HCT116 (cell line): ENCODE data around the gene MBD6. TPM values are rescaled to one million over a fixed set of nuclear protein-coding genes. Genes with fewer than 3 reads are reported as not detected.

ENCODE experiments used
- ATAC-seq: fragments of 200-7000 bp; cut with Tn5 transposase; 2 replicates; pipeline ENCODE4 v1.9.1; 2020; ENCODE audit warnings: mild to moderate bottlenecking, moderate library complexity
- BruUV-seq: library from RNA; stranded (reverse); fragments of 400-500 nt; replicated peaks from 2 replicates; lab custom pipeline; 2021; lab: Mats Ljungman, UMichigan
- CTCF ChIA-PET: fragments of 300-600 bp; sonication (Branson Sonifier 250); formaldehyde crosslinking; loops from one replicate; lab custom pipeline; 2021; ENCODE audit warnings: antibody characterized with exemption; lab: Charles Lee
- POLR2A ChIA-PET: fragments of 300-600, 350-600 bp; sonication (Branson Sonifier 250); formaldehyde crosslinking; loops from one replicate; lab custom pipeline; 2021; ENCODE audit warnings: antibody characterized with exemption; lab: Charles Lee
- RAD21 ChIA-PET, 2 experiments: fragments of 300-600 bp; sonication (Branson Sonifier 250); formaldehyde crosslinking; loops; one replicate each; lab custom pipeline; 2023; ENCODE audit warnings: low total read pairs in 2 of 2; ENCODE audit not compliant: uncharacterized antibody in 2 of 2, unreplicated experiment in 2 of 2, low non-redundant PET in 1 of 2; lab: Charles Lee
- DNase-seq: peaks from one replicate; pipeline ENCODE4 v3.0.0-alpha.2; 2010; ENCODE audit warnings: low read depth, low spot score
- H2AFZ ChIP-seq: fragments of 200-600 bp; shearing (Covaris generic), sonication (generic); 2 replicates; pipeline ENCODE4 v1.6.1; 2017; ENCODE audit warnings: low read depth, mixed run types, mixed read lengths, antibody characterized with exemption, low read length; ENCODE audit not compliant: poor library complexity, severe bottlenecking
- H3K27ac ChIP-seq: 2 replicates; pipeline ENCODE4 v1.5.1; 2012; ENCODE audit warnings: low read depth, low read length
- H3K27me3 ChIP-seq: fragments of 200-600 bp; sonication (generic); 2 replicates; pipeline ENCODE4 v1.6.1; 2016; ENCODE audit warnings: mixed run types, low read length, mixed read lengths; ENCODE audit not compliant: insufficient read depth
- H3K36me3 ChIP-seq, 2 experiments: fragments of 200-500 bp in 1 of 2; fragments of 200-600 bp in 1 of 2; sonication (Bioruptor generic) in 1 of 2; sonication (generic) in 1 of 2; 2 replicates each; pipeline versions ENCODE4 v1.5.1 to v1.6.1; 2014 to 2016; ENCODE audit warnings: low read length in 2 of 2, inconsistent platforms in 1 of 2, mixed read lengths in 1 of 2, mixed run types in 1 of 2; ENCODE audit not compliant: insufficient read depth in 2 of 2, control insufficient read depth in 1 of 2
- H3K4me1 ChIP-seq, 2 experiments: fragments of 200-600 bp in 1 of 2; sonication (generic) in 1 of 2; 2 replicates each; pipeline versions ENCODE4 v1.5.1 to v1.6.1; 2012 to 2017; ENCODE audit warnings: low read length in 2 of 2, inconsistent platforms in 1 of 2, mild to moderate bottlenecking in 1 of 2, mixed read lengths in 1 of 2, mixed run types in 1 of 2, moderate library complexity in 1 of 2; ENCODE audit not compliant: insufficient read depth in 2 of 2, control insufficient read depth in 1 of 2
- H3K4me2 ChIP-seq: fragments of 200-600 bp; sonication (generic); 2 replicates; pipeline ENCODE4 v1.6.1; 2017; ENCODE audit warnings: mixed run types, low read length, mixed read lengths
- H3K4me3 ChIP-seq, 2 experiments: fragments of 200-600 bp in 1 of 2; sonication (generic) in 1 of 2; replicated peaks in 1 of 2; 2 replicates each; pipeline ENCODE4 v1.5.1; 2011 to 2016; ENCODE audit warnings: low read length in 2 of 2, control low read depth in 1 of 2, low read depth in 1 of 2, mild to moderate bottlenecking in 1 of 2, mixed read lengths in 1 of 2, mixed run types in 1 of 2
- H3K79me2 ChIP-seq: fragments of 200-600 bp; sonication (generic); 2 replicates; pipeline ENCODE4 v1.6.1; 2017; ENCODE audit warnings: mild to moderate bottlenecking, mixed run types, low read length, moderate library complexity, mixed read lengths; ENCODE audit not compliant: insufficient read depth
- H3K9ac ChIP-seq: fragments of 200-600 bp; sonication (generic); 2 replicates; pipeline ENCODE4 v1.6.1; 2016; ENCODE audit warnings: low read length, mixed read lengths
- H3K9me2 ChIP-seq: fragments of 200-600 bp; sonication (generic), shearing (Covaris generic); 2 replicates; pipeline ENCODE4 v1.6.1; 2017; ENCODE audit warnings: mixed run types, mild to moderate bottlenecking, moderate library complexity; ENCODE audit not compliant: insufficient read depth
- H3K9me3 ChIP-seq, 2 experiments: fragments of 200-500 bp in 1 of 2; fragments of 200-600 bp in 1 of 2; sonication (Bioruptor generic) in 1 of 2; sonication (generic) in 1 of 2; 2 replicates each; pipeline ENCODE4 v1.6.1; 2014 to 2017; ENCODE audit warnings: low read length in 2 of 2, mixed read lengths in 2 of 2, inconsistent platforms in 1 of 2, low read depth in 1 of 2, mild to moderate bottlenecking in 1 of 2, mixed run types in 1 of 2, moderate library complexity in 1 of 2; ENCODE audit not compliant: control insufficient read depth in 1 of 2, insufficient read depth in 1 of 2
- H4K20me1 ChIP-seq: fragments of 200-600 bp; sonication (generic), shearing (Covaris generic); 2 replicates; pipeline ENCODE4 v1.6.1; 2017; ENCODE audit warnings: mixed run types, mild to moderate bottlenecking, moderate library complexity; ENCODE audit not compliant: insufficient read depth
- ELF1 ChIP-seq: IDR thresholded peaks from 2 replicates; pipeline ENCODE4 v1.6.1; 2012; ENCODE audit warnings: low read depth, borderline replicate concordance
- EZH2phosphoT487 ChIP-seq: fragments of 200-600 bp; IDR thresholded peaks from 2 replicates; pipeline ENCODE4 v1.6.1; 2018; ENCODE audit warnings: antibody characterized with exemption, borderline replicate concordance
- JUND ChIP-seq: IDR thresholded peaks from 2 replicates; pipeline ENCODE4 v1.6.1; 2012
- ZFX ChIP-seq: fragments of 450-650 bp; IDR thresholded peaks from 2 replicates; pipeline ENCODE4 v1.6.1; 2017
- ZNF274 ChIP-seq: fragments of 200-500 bp; sonication (Bioruptor generic); IDR thresholded peaks from 2 replicates; pipeline ENCODE4 v1.6.1; 2014; ENCODE audit warnings: mild to moderate bottlenecking, low read depth, low read length, inconsistent platforms
- intact Hi-C: fragments of 100-400 bp; cut with micrococcal nuclease; formaldehyde crosslinking; loops from 2 replicates; pipeline ENCODE4 v1.10.0; 2022
- total RNA-seq: library from RNA; stranded (reverse); gene quantifications from one replicate; pipeline ENCODE4 v1.2.1, GENCODE V29; 2021; ENCODE audit not compliant: unreplicated experiment
- TF ChIP-seq, protein P1 (sequence below), 3 experiments: fragments of 200-600 bp in 1 of 3; sonication (generic) in 1 of 3; IDR thresholded peaks in 2 of 3; conservative IDR thresholded peaks in 1 of 3; 2 replicates each; pipeline ENCODE4 v1.5.1; 2012 to 2017; ENCODE audit warnings: low read depth in 2 of 3, low read length in 2 of 3, antibody characterized with exemption in 1 of 3, borderline replicate concordance in 1 of 3, control low read depth in 1 of 3, mild to moderate bottlenecking in 1 of 3, mixed read lengths in 1 of 3, mixed run types in 1 of 3, moderate library complexity in 1 of 3; ENCODE audit not compliant: insufficient read depth in 1 of 3

The MBD6 gene
- total RNA-seq, 1 experiment from 2014 or later, result 70.1 TPM

DNA sequence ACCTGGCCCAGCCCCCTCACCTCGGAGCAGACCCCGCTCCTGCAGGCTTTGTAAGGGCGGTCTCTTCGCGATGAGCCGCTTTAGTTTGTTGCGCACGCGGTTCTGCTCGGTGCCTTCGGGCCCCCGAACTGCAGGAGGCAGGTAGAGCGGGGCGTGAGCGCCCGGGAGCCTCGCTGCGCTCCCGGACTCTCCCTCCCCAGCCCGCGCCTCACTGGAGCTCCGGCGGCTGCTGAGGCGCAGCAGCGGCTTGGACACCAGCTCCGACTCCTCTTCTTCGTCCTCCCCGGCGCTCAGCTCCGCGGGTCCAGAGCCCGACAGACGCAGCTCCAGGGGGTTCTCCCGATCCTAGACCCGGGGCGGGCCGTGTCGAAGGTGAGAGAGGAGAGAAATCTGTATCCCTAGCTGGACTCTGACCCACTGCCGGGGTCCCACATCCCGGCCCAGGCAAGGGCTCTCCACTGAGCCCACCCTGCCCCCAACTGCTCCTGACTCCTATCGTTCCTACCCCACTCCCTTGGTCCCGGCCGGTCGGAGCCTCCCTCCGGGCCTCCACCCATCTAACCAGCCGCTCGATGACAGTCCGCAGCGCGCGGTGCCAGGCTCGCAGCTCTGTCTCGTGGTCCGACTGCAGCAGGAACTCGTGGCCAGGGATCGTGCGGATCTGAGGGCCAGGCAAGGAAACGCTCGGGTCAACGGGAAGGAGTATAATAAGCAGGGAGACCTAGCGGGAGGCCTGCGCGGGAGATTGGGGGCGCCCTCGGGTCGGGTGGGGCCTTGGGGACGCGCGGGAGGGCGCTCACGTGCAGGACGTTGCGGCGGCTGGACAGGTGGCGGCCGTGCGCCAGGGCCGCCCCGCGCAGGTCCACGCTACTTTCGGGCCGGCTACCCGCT lies 47.1 kb upstream of the MBD6 start:
- TF ChIP-seq ZFX, result no peak
- TF ChIP-seq ELF1, result no peak
- no peak for TF ChIP-seq ZNF274
- no peak for TF ChIP-seq JUND
- BruUV-seq, result no TSS peak
- no peak overlapping the region for H3K27ac ChIP-seq

DNA sequence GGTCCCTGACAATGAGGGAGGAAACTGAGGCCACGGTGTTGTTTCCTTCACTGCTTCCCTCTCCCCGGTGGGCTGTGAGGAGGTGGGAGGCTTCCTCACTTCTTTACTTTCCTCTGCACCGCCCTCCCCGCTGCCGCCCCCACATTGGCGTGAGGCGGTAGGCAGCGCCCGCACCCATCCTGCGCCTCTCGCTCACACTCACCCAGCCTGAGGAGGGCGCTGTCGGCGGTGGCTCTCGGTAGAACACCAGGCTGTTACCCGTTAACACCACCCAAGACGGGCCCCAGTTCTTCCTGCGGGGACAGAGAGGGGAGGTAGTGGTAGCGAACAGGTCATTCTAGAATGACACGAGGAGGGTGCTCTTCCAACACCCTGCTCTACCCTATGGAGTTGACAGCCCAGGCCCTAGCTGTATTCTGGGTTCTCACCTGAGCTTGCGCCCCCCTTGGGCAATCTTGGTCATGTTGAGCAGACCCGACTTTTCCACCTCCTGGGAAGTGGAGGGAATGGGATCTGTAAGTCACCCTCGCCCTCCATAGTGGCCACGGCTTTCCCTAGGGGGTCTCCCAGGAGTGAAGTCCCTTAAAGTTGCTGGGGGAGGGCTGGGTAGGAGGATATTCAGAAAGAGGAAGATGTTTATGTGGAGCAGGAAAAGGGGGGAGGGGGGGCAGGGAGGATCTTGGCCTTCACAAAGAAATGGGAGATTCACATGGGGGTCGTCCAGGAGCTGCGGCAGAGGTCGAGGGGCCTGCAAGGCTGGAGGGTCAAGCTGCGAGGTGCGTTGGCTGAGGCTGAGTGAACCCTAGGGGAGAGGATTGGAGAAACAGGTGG lies 46.2 kb upstream of the MBD6 start:
- ATAC-seq, result no peak
- H3K27ac ChIP-seq, result no peak overlapping the region
- H3K9me3 ChIP-seq, result no peaks in the 10 kb centered on the region
- TF ChIP-seq, protein P1, sequence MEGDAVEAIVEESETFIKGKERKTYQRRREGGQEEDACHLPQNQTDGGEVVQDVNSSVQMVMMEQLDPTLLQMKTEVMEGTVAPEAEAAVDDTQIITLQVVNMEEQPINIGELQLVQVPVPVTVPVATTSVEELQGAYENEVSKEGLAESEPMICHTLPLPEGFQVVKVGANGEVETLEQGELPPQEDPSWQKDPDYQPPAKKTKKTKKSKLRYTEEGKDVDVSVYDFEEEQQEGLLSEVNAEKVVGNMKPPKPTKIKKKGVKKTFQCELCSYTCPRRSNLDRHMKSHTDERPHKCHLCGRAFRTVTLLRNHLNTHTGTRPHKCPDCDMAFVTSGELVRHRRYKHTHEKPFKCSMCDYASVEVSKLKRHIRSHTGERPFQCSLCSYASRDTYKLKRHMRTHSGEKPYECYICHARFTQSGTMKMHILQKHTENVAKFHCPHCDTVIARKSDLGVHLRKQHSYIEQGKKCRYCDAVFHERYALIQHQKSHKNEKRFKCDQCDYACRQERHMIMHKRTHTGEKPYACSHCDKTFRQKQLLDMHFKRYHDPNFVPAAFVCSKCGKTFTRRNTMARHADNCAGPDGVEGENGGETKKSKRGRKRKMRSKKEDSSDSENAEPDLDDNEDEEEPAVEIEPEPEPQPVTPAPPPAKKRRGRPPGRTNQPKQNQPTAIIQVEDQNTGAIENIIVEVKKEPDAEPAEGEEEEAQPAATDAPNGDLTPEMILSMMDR (IDR thresholded peaks at IDR 0.05 in 2 of 3, conservative IDR thresholded peaks at IDR 0.05 in 1 of 3; ENCODE audit: borderline replicate concordance in 1 of 3, insufficient read depth in 1 of 3, low read depth in 2 of 3, low read length in 2 of 3), result peak in 2 of 3 experiments; percentile 4 to 31; a peak in 2 of 6 replicates
- no peak for TF ChIP-seq EZH2phosphoT487
- peaks cover 24% of the 10 kb centered on the region for H3K27me3 ChIP-seq
- no peaks in the 10 kb centered on the region for H3K9me2 ChIP-seq
- H2AFZ ChIP-seq, result no peak overlapping the region
- peaks cover 0 to 16% of the 10 kb centered on the region in 2 experiments; a peak in 2 of 4 replicates for H3K4me1 ChIP-seq
- no peaks in the 10 kb centered on the region for H3K79me2 ChIP-seq
- no peak for DNase-seq
- intact Hi-C loops, result no loop called here
- ChIA-PET CTCF (interaction anchor here (1.1 kb wide), 2 partner anchors 17 to 21 kb away, joined by 3 read pairs; partner anchors contain the start of genes GLI1 and INHBE), POLR2A (no interaction called here), RAD21 (no interaction called here)
- no TSS peak for BruUV-seq
- no peaks in the 10 kb centered on the region for H3K36me3 ChIP-seq
- H3K4me3 ChIP-seq, result no peak overlapping the region
- no peak overlapping the region for H3K9ac ChIP-seq
- no peak overlapping the region for H3K4me2 ChIP-seq
- no peaks in the 10 kb centered on the region for H4K20me1 ChIP-seq

More for the DNA sequence above, 47.1 kb upstream of the MBD6 start:
- Histone ChIP-seq H3K9me2 (no peaks in the 10 kb centered on the region), H2AFZ (no peak overlapping the region), H3K9me3 (no peaks in the 10 kb centered on the region), H3K4me3 (no peak overlapping the region), H3K9ac (no peak overlapping the region), H3K4me2 (no peak overlapping the region), H3K36me3 (no peaks in the 10 kb centered on the region), H3K4me1 (peaks cover 0 to 16% of the 10 kb centered on the region in 2 experiments; a peak in 2 of 4 replicates), H3K79me2 (no peaks in the 10 kb centered on the region), H3K27me3 (peaks cover 19% of the 10 kb centered on the region; the same call in 1 of the 2 replicates), H4K20me1 (no peaks in the 10 kb centered on the region)
- ChIA-PET POLR2A (no interaction called here), CTCF (no interaction called here), RAD21 (interaction anchor here in 1 of 2 experiments (0.7 kb wide), 1 partner anchor 17 kb away, joined by 3 read pairs; no protein-coding TSS in a partner anchor)
- no peak for ATAC-seq
- intact Hi-C loops, result no loop called here
- DNase-seq, result no peak
